Esophagus muscularis mucosa (tissue), 4 donors: ENCODE data around the gene PIN1. TPM values are rescaled to one million over a fixed set of nuclear protein-coding genes. Genes with fewer than 3 reads are reported as not detected.
A peak's percentile ranks its signal among the peaks of the same experiment; 100 is the strongest.
"Not testable (repeated sequence)": the region's sequence is repeated elsewhere in the genome, so short reads cannot be mapped to it uniquely, and the experiment has no call there.

Experiments
- DNase-seq: peaks from one replicate; pipeline ENCODE4 v3.0.0-alpha.2; 2017; ENCODE audit errors: extremely low spot score
- H3K27ac ChIP-seq, 4 donors: fragments of 200-600 bp; sonication (generic); replicated peaks in 1 of 4; 1 replicate in 3 of 4; 2 replicates in 1 of 4; pipeline ENCODE4 v1.5.1; 2016 to 2019; ENCODE audit warnings: mild to moderate bottlenecking in 1 of 4
- H3K27me3 ChIP-seq, 4 donors: fragments of 200-600 bp; sonication (generic); one replicate each; pipeline versions ENCODE4 v1.5.1 to v1.6.0; 2016 to 2019
- H3K36me3 ChIP-seq, 4 donors: fragments of 200-600 bp; sonication (generic); one replicate each; pipeline ENCODE4 v1.5.1; 2016 to 2019
- H3K4me1 ChIP-seq, 4 donors: fragments of 200-600 bp; sonication (generic); one replicate each; pipeline ENCODE4 v1.5.1; 2016 to 2019
- H3K4me3 ChIP-seq, 4 donors: fragments of 200-600 bp; sonication (generic); 1 replicate in 2 of 4; 2 replicates in 2 of 4; pipeline ENCODE4 v1.5.1; 2016 to 2019; ENCODE audit warnings: mild to moderate bottlenecking in 4 of 4, moderate library complexity in 1 of 4
- H3K9me3 ChIP-seq, 4 donors: fragments of 200-600 bp; sonication (generic); 1 replicate in 3 of 4; 2 replicates in 1 of 4; pipeline ENCODE4 v1.5.1; 2016 to 2019
- CTCF ChIP-seq, 3 experiments: fragments of 200-600 bp in 2 of 3; fragments of 450-650 bp in 1 of 3; sonication (generic) in 2 of 3; IDR thresholded peaks; one replicate each; pipeline ENCODE4 v1.5.1; 2017 to 2019; ENCODE audit warnings: antibody characterized with exemption in 3 of 3, mild to moderate bottlenecking in 2 of 3, moderate library complexity in 1 of 3
- EP300 ChIP-seq: sonication (generic); formaldehyde crosslinking; IDR thresholded peaks from one replicate; pipeline ENCODE4 v1.6.1; 2017; ENCODE audit warnings: antibody characterized with exemption
- POLR2A ChIP-seq: fragments of 450-650 bp; IDR thresholded peaks from one replicate; pipeline ENCODE4 v1.6.1; 2017; ENCODE audit warnings: antibody characterized with exemption, moderate library complexity, mild to moderate bottlenecking, low read depth
- POLR2AphosphoS5 ChIP-seq, 2 donors: sonication (generic); formaldehyde crosslinking; IDR thresholded peaks; one replicate each; pipeline ENCODE4 v1.6.1; 2017; ENCODE audit warnings: antibody characterized with exemption in 2 of 2
- WGBS: methylation state at CpG from one replicate; pipeline ENCODE4 v1.1.5; 2018; 5-methylcytosine and 5-hydroxymethylcytosine counted together
- intact Hi-C: fragments of 100-400 bp; cut with DNase I; formaldehyde crosslinking; loops from one replicate; pipeline ENCODE4 v1.15.1; 2023
- total RNA-seq, 4 donors: library from RNA; depleted of rRNA; stranded (reverse); fragments of >200 nt; gene quantifications; one replicate each; pipeline versions ENCODE4 v1.1.0 to v1.2.1, GENCODE V29; 2016

PIN1 gene
- 100 to 1,000 TPM; 113 to 183 (median 145) TPM for total RNA-seq

DNA sequence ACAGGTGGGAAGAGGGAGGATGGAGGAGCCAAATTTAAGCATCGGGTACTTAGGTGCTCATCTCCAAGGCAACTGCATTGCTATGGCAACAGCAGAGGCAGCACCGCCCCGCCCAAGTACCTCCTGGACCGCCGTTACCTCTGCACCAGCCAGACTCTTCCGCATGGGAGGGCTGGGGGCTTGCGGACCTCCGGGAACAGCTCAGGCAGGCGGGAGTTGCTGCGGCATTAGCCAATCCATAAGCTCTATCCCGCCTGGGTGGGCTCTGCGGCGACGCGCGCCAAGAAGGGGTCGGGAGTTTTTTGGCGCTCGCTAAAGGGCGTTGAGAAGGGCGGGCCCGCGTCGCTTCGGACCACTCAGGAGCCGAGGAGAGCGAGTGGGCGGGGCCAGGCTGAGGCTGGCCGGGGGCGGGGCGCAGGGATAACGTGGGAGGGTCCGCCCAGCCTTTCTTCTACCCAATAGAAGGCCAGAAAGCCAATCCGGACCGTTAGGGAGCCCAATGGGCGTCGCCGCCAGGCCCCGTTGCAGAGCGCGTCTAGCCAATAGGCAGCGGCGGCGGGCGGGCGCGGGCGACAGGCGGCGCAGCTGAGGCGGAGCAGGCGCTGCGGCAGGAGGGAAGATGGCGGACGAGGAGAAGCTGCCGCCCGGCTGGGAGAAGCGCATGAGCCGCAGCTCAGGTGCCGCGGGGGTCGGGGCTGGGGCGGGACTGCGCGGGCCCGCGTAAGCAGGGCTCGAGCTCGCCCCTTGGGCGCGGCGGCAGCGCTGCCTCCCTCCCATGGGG, at the start of gene PIN1:
PIN1 (plus strand) TSS at position 593 of the 781 bp plus-strand sequence; CDS start at position 620, 27 bp downstream.
- no peaks in the 10 kb centered on the region for H3K9me3 ChIP-seq
- peak within 1 kb of the TSS; percentile 88 to 99 (median 96) for H3K4me3 ChIP-seq
- peak; percentile 70 to 73 for TF ChIP-seq POLR2AphosphoS5 (IDR thresholded peaks at IDR 0.05)
- TF ChIP-seq CTCF (IDR thresholded peaks at IDR 0.05), result peak; percentile 40 to 68 (median 65)
- TF ChIP-seq EP300, result no peak
- peaks cover 12 to 39% (median 25%) of the 10 kb centered on the region in 4 donors for H3K4me1 ChIP-seq
- intact Hi-C loops, result no loop called here
- peak; percentile 100 for DNase-seq
- H3K27ac ChIP-seq, result peak within 1 kb of the TSS; percentile 80 to 84 (median 80)
- 1% methylated on average over 10 of the region's 73 CpGs for WGBS
- H3K36me3 ChIP-seq, result peaks cover 5 to 36% (median 21%) of the 10 kb centered on the region in 4 donors
- no peaks in the 10 kb centered on the region for H3K27me3 ChIP-seq

GRCh38 chr19:9785367-9786331, 49.5 kb upstream of the PIN1 start:
- peak; percentile 99 for DNase-seq
- Histone ChIP-seq H3K9me3 (no peaks in the 10 kb centered on the region), H3K27me3 (no peaks in the 10 kb centered on the region), H3K27ac (peak overlapping the region; percentile 96 to 99 (median 98)), H3K4me1 (peaks cover 6 to 26% (median 25%) of the 10 kb centered on the region in 4 donors), H3K4me3 (peak overlapping the region; percentile 66 to 88 (median 79)), H3K36me3 (no peaks in the 10 kb centered on the region)
- WGBS, result 2% methylated on average over 52 of the region's 74 CpGs
- intact Hi-C loops, result no loop called here
- peak; percentile 70 for TF ChIP-seq POLR2A
- no peak for TF ChIP-seq EP300
- TF ChIP-seq CTCF (IDR thresholded peaks at IDR 0.05), result no peak
- peak; percentile 89 to 98 for TF ChIP-seq POLR2AphosphoS5 (IDR thresholded peaks at IDR 0.05)

DNA sequence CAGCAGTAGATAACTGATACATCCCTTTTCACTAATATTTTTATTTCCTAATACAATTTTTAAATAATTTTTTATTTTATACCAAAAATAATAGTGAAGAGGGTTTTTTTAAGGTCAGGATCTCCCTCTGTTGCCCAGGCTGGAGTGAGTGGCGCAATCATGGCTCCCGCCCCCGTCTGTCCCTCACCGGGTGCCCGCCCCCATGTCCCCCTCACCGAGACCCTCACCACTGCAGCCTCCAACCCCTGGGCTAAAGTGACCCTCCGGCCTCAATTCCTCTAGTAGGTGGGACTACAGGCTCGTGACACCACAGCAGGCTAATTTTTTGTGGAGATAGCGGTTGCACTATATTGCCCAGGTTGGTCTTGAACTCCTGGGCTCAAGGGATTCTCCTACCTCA, 48.8 kb upstream of the PIN1 start:
- 29% methylated on average over 6 of the region's 9 CpGs for WGBS
- Histone ChIP-seq H3K27me3 (no peaks in the 10 kb centered on the region), H3K4me3 (peak overlapping the region; percentile 66 to 88 (median 79)), H3K27ac (peak overlapping the region; percentile 96 to 99 (median 98)), H3K36me3 (no peaks in the 10 kb centered on the region), H3K9me3 (no peaks in the 10 kb centered on the region), H3K4me1 (peaks cover 10 to 33% (median 32%) of the 10 kb centered on the region in 4 donors)
- TF ChIP-seq CTCF (IDR thresholded peaks at IDR 0.05) (no peak), POLR2A (no peak), EP300 (no peak), POLR2AphosphoS5 (IDR thresholded peaks at IDR 0.05) (no peak)
- no peak for DNase-seq
- intact Hi-C loops, result no loop called here

DNA sequence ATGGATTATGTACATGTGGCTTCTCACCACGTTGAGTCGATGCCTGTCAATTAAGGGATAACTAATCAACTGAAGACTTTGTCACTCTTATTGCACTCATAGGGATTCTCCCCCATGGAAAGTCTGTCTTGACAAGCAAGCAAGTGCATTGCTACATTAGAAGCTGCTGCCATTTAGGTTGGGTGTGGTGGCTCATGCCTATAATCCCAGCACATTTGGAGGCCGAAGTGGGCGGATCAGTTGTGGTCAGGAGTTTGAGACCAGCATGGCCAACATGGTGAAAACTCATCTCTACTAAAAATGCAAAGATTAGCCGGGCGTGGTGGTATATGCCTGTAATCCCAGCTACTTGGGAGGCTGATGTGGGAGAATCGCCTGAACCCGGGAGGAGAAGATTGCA, 48.3 kb upstream of the PIN1 start:
- Histone ChIP-seq H3K27me3 (no peaks in the 10 kb centered on the region), H3K36me3 (no peaks in the 10 kb centered on the region), H3K4me1 (peaks cover 12 to 35% (median 34%) of the 10 kb centered on the region in 4 donors), H3K9me3 (no peaks in the 10 kb centered on the region), H3K4me3 (peak overlapping the region in 3 of 4 donors; percentile 66 to 83 (median 75)), H3K27ac (peak overlapping the region; percentile 96 to 99 (median 98))
- WGBS, result 91% methylated on average over 8 of the region's 8 CpGs
- intact Hi-C loops, result no loop called here
- no peak for DNase-seq
- TF ChIP-seq EP300, result no peak
- TF ChIP-seq POLR2AphosphoS5 (IDR thresholded peaks at IDR 0.05), result no peak
- no peak for TF ChIP-seq POLR2A
- TF ChIP-seq CTCF (IDR thresholded peaks at IDR 0.05), result no peak

DNA sequence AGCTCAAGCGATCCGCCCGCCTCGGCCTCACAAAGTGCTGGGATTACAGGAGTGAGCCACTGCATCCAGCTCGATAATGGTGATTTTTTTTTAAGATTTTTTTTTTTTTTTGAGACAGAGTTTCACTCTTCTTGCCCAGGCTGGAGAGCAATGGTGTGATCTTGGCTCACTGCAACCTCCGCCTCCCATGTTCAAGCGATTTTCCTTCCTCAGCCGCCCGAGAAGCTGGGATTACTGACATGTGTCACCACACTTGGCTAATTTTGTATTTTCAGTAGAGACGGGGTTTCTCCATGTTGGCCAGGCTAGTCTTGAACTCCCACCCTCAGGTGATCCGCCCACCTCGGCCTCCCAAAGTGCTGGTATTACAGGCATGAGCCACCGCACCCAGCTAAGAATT, 46.5 kb upstream of the PIN1 start:
- not testable (repeated sequence) for H3K9me3 ChIP-seq, H3K27me3 ChIP-seq, H3K27ac ChIP-seq, H3K36me3 ChIP-seq, H3K4me3 ChIP-seq, DNase-seq
- WGBS, result 89% methylated on average over 13 of the region's 13 CpGs
- peaks cover 12 to 42% (median 35%) of the 10 kb centered on the region in 4 donors for H3K4me1 ChIP-seq
- intact Hi-C loops, result loop anchor here (2.0 kb wide), 1 partner anchor 166 kb away; no protein-coding TSS in a partner anchor
